Activated CD8-positive, alpha-beta memory T cell treated with anti-CD3 and anti-CD28 coated beads for 4 hours (primary cell): ENCODE results near the gene QSER1.

ENCODE experiments used
- DNase-seq, 2 donors: peaks; one replicate each; pipeline ENCODE4 v3.0.0-alpha.2; 2020; ENCODE audit warnings: low read depth in 2 of 2

The QSER1 gene

GRCh38 chr11:32890843-32891656 lies 1.6 kb upstream of the QSER1 start:
- DNase-seq = no peak

GRCh38 chr11:32891657-32892354 lies 805 bp upstream of the QSER1 start:
- DNase-seq = peak in 1 of 2 donors; percentile 9

GRCh38 chr11:32893093-32893342 lies 407 bp downstream of the QSER1 start:
- DNase-seq = peak; percentile 5 to 19

GRCh38 chr11:32893343-32894148 lies 935 bp downstream of the QSER1 start:
- no peak for DNase-seq

GRCh38 chr11:32894149-32894827 lies 1.7 kb downstream of the QSER1 start:
- DNase-seq = no peak

GRCh38 chr11:32894921-32895320 lies 2.3 kb downstream of the QSER1 start:
- DNase-seq = no peak

- no peak for DNase-seq
Observed at GRCh38 chr11:32895471-32895870, 2.9 kb downstream of the QSER1 start.

GRCh38 chr11:32897103-32897502 lies 4.5 kb downstream of the QSER1 start:
- no peak for DNase-seq

GRCh38 chr11:32899438-32899837 lies 6.8 kb downstream of the QSER1 start:
- DNase-seq = no peak

GRCh38 chr11:32902089-32902665 lies 9.6 kb downstream of the QSER1 start:
- DNase-seq = no peak

GRCh38 chr11:32905028-32905667 lies 12.5 kb downstream of the QSER1 start:
- no peak for DNase-seq

- DNase-seq = no peak
Observed at GRCh38 chr11:32908619-32909018, 16.0 kb downstream of the QSER1 start.

GRCh38 chr11:32911413-32911812 lies 18.8 kb downstream of the QSER1 start:
- no peak for DNase-seq

GRCh38 chr11:32913445-32913844 lies 20.8 kb downstream of the QSER1 start:
- no peak for DNase-seq

- DNase-seq = no peak
Observed at GRCh38 chr11:32916361-32916760, 23.8 kb downstream of the QSER1 start.

- DNase-seq = no peak
Observed at GRCh38 chr11:32916994-32917393, 24.4 kb downstream of the QSER1 start.

- DNase-seq = no peak
Observed at GRCh38 chr11:32918427-32918826, 25.8 kb downstream of the QSER1 start.

- no peak for DNase-seq
Observed at GRCh38 chr11:32919338-32919737, 26.7 kb downstream of the QSER1 start.

GRCh38 chr11:32920570-32920969 lies 28.0 kb downstream of the QSER1 start:
- DNase-seq = no peak

- no peak for DNase-seq
Observed at GRCh38 chr11:32921204-32921603, 28.6 kb downstream of the QSER1 start.

- DNase-seq = no peak
Observed at GRCh38 chr11:32931606-32932005, 39.0 kb downstream of the QSER1 start.
